ENCODE results near the gene EXOC4. TPM values are rescaled to one million over a fixed set of nuclear protein-coding genes. Genes with fewer than 3 reads are reported as not detected.

The EXOC4 gene
- total and polyA plus RNA-seq, 7 donors = 16.4 to 76.7 (median 50.7) TPM

- H3K4me3 ChIP-seq = no peak overlapping the region
- H3K27ac ChIP-seq = no peak overlapping the region
- WGBS, 2 donors = 60 to 67% methylated on average over 5 of the region's 5 CpGs
These were observed 397.8 kb downstream of the EXOC4 start for GRCh38 chr7:133650487-133651300.

GRCh38 chr7:133652547-133652946, 399.7 kb downstream of the EXOC4 start:
- 95% methylated on average over 3 of the region's 3 CpGs for WGBS, 2 donors
- intact Hi-C loops (cut with DNase I) = no loop called here
- H3K9me3 ChIP-seq = no peaks in the 10 kb centered on the region
- H3K27me3 ChIP-seq = no peaks in the 10 kb centered on the region
- no peak overlapping the region for H3K4me3 ChIP-seq
- H3K4me1 ChIP-seq = peaks cover 0 to 13% (median 3%) of the 10 kb centered on the region in 4 donors
- no peak overlapping the region for H3K27ac ChIP-seq
- no peaks in the 10 kb centered on the region for H3K36me3 ChIP-seq
- TF ChIP-seq POLR2AphosphoS5 (IDR thresholded peaks at IDR 0.05) (no peak), POLR2A (IDR thresholded peaks at IDR 0.05) (no peak)
- no peak for DNase-seq

More at GRCh38 chr7:133650487-133651300, 397.8 kb downstream of the EXOC4 start:
- TF ChIP-seq EP300 (IDR thresholded peaks at IDR 0.05) = no peak
- no peaks in the 10 kb centered on the region for H3K27me3 ChIP-seq
- H3K4me1 ChIP-seq = peaks cover 0 to 29% (median 14%) of the 10 kb centered on the region in 4 donors
- intact Hi-C loops (cut with DNase I) = no loop called here
- no peaks in the 10 kb centered on the region for H3K36me3 ChIP-seq
- DNase-seq = no peak
- no peaks in the 10 kb centered on the region for H3K9me3 ChIP-seq

GRCh38 chr7:133654547-133654946, 401.7 kb downstream of the EXOC4 start:
- TF ChIP-seq POLR2AphosphoS5 (IDR thresholded peaks at IDR 0.05) (no peak), EP300 (IDR thresholded peaks at IDR 0.05) (no peak), CTCF (IDR thresholded peaks at IDR 0.05) (no peak), POLR2A (IDR thresholded peaks at IDR 0.05) (no peak)
- DNase-seq = no peak
- Histone ChIP-seq H3K36me3 (no peaks in the 10 kb centered on the region), H3K27ac (no peak overlapping the region), H3K4me3 (no peak overlapping the region), H3K9me3 (no peaks in the 10 kb centered on the region), H3K27me3 (no peaks in the 10 kb centered on the region), H3K4me1 (peaks cover 0 to 12% (median 3%) of the 10 kb centered on the region in 4 donors)
- intact Hi-C loops (cut with DNase I) = no loop called here
- 75 to 77% methylated on average over 4 of the region's 4 CpGs for WGBS, 2 donors

- no peaks in the 10 kb centered on the region for H3K27me3 ChIP-seq
- no peak overlapping the region for H3K27ac ChIP-seq
- H3K9me3 ChIP-seq = no peaks in the 10 kb centered on the region
- TF ChIP-seq POLR2AphosphoS5 (IDR thresholded peaks at IDR 0.05) (no peak), EP300 (IDR thresholded peaks at IDR 0.05) (no peak), POLR2A (IDR thresholded peaks at IDR 0.05) (no peak), CTCF (IDR thresholded peaks at IDR 0.05) (no peak)
- H3K4me3 ChIP-seq = no peak overlapping the region
- H3K36me3 ChIP-seq = no peaks in the 10 kb centered on the region
- intact Hi-C loops (cut with DNase I) = no loop called here
- H3K4me1 ChIP-seq = no peaks in the 10 kb centered on the region
- WGBS, 2 donors = 95 to 97% methylated on average over 4 of the region's 4 CpGs
- DNase-seq = no peak
These were observed 409.4 kb downstream of the EXOC4 start for GRCh38 chr7:133662276-133662675.

- H3K9me3 ChIP-seq = no peaks in the 10 kb centered on the region
- 85% methylated on average over 4 of the region's 4 CpGs for WGBS, 2 donors
- H3K36me3 ChIP-seq = no peaks in the 10 kb centered on the region
- no peaks in the 10 kb centered on the region for H3K4me1 ChIP-seq
- no peak overlapping the region for H3K27ac ChIP-seq
- no peak overlapping the region for H3K4me3 ChIP-seq
- no peaks in the 10 kb centered on the region for H3K27me3 ChIP-seq
- DNase-seq = no peak
- TF ChIP-seq CTCF (IDR thresholded peaks at IDR 0.05) = no peak
- no peak for TF ChIP-seq EP300 (IDR thresholded peaks at IDR 0.05)
- TF ChIP-seq POLR2AphosphoS5 (IDR thresholded peaks at IDR 0.05) = no peak
- TF ChIP-seq POLR2A (IDR thresholded peaks at IDR 0.05) = no peak
- intact Hi-C loops (cut with DNase I) = no loop called here
These were observed 410.0 kb downstream of the EXOC4 start for GRCh38 chr7:133662830-133663229.

All from sigmoid colon (tissue), 7 donors.